NCI-H128 (cell line): ENCODE data around the gene SLC22A17.
"Not testable (repeated sequence)": the region's sequence is repeated elsewhere in the genome, so short reads cannot be mapped to it uniquely, and the experiment has no call there.

Experiments used
- DNase-seq: peaks from one replicate; lab custom pipeline; 2025; ENCODE audit not compliant: unreplicated experiment; lab: John Stamatoyannopoulos, UW

Gene SLC22A17

GRCh38 chr14:23352506-23353432 lies at the start of gene SLC22A17:
SLC22A17 (minus strand) TSS chr14:23352887.
- DNase-seq = peak; percentile 55

DNA sequence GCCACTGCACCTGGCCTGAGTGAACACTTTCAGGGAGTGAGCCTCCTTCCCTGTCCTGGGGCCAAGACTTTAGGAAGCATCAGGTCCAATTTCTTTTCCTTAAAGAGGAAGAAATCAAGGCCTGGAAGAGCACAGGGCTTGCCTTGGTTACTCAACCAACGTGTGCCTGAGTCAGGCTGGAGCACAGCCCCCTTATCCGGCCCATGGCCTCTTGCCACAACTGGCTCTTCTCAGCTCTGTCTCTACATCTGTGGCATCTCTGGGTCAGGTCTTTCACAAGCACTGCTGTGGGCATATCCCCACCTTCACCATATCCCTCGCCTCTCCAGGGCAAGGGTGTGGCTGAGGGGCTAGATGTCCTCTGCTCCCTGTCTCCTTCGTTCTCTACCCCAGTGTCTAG lies 48.6 kb upstream of the SLC22A17 start:
- no peak for DNase-seq

DNA sequence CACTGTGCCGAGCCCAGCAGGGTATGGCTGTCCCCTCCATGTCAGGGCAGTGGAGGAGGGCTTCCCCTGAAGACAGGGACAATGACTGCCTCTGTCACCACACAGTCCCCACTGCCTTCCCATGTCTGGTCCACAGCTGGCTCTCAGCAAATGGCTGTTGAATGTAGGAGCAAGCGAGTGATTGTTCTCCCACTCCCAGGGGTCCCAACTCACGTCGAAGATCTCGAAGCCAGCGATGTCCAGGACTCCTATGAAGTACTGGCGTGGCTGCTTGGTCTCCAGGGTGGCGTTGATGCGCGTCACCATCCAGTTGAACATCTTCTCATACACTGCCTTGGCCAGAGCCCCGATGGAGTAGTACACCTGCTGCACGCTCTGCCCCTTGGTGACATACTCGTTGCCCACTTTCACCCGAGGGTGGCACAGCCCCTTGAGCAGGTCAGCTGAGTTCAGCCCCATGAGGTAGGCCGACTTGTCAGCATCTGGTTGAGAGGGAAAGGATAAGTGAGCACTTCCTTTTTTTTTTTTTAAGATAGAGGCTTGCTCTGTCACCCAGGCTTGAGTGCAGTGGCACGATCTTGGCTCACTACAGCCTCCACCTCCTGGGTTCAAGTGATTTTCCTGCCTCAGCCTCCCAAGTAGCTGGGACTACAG lies 47.9 kb upstream of the SLC22A17 start:
- DNase-seq = not testable (repeated sequence)

DNA sequence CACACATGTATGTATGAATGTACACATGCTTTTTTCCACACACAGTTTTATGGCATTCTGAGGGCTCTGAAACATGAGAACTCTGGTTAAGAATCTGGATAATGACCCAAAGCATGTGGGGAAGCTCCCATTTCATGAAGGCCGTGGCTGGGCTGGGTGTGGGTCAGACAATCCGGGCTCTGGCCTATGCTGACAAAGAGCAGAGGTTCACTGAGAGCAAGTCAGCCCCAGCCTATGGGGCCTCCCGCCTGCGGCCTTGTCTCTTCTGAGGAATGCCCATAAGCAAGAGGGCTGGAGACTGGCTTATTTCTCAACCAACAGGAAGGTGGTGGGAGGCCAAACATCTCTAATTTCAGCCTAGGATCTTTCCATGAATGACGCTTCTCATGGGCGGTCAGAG lies 46.9 kb upstream of the SLC22A17 start:
- DNase-seq = no peak

- no peak for DNase-seq
These were observed 46.4 kb upstream of the SLC22A17 start for GRCh38 chr14:23399136-23399535.

GRCh38 chr14:23398348-23398747 lies 45.7 kb upstream of the SLC22A17 start:
- no peak for DNase-seq

DNA sequence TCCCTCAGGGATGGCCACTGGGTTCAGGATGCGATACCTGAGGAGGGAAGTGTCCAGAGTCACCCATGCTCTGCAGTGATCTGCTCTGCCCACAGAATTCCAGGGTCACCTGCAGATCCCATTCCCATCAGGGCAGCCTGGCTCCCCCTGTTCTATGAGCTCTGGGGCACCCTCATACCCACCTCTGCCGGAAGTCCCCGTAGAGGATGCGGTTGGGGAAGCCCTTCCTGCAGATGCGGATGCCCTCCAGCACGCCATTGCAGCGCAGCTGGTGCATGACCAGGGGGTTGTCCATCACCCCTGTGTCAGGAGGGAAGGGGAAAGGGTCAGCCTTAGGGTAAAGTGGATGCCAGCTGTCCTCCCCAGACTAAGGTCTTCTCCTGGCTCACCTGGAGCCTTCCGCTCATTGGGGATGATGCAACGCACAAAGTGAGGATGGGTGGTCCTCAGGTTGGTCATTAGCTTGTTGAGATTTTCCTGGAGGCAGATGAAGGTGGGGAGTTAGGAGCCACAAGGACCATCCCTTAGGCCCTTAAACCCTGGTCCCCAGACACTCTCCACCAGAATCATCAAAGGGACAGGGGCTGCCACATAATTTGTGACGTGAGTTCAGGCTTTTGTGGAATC lies 44.2 kb upstream of the SLC22A17 start:
- DNase-seq = no peak

GRCh38 chr14:23396126-23396525 lies 43.4 kb upstream of the SLC22A17 start:
- DNase-seq = no peak

DNA sequence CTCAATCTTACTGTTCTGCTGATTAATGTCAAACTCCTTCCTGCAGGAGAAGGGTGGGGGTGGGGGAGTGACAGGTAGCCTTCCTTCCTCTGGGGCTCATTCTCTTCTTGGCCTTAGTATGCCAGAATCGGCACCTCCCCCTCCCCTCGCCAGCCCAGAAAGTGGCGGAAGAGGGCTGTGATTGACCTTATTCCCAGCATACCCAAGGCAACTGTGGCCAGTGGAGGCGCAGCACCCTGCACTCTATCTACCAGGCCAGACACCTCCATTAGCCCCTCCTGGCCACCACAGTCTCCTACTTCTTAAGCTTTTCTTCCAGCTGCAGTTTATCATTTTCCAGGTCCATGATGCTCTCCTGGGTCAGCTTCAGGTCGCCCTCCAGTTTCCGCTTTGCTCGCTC lies 39.9 kb upstream of the SLC22A17 start:
- no peak for DNase-seq

DNA sequence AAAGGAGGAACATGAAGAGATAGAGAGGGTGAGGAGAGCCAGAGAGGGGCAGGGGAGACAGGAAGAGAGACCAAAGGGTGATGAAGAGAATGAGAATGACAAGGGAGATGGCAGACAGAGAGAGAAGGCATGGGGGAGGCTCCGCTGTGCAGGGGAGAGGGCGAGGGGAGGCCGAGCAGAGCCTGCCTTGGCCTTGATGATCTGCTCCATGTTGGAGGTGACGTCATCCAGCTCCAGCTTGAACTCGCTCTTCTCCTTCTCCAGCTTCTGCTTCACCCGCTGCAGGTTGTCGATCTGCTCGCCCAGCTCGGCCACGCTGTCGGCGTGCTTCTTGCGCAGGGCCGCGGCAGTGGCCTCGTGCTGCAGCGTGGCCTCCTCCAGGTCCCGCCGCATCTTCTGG lies 37.2 kb upstream of the SLC22A17 start:
- DNase-seq = not testable (repeated sequence)

DNA sequence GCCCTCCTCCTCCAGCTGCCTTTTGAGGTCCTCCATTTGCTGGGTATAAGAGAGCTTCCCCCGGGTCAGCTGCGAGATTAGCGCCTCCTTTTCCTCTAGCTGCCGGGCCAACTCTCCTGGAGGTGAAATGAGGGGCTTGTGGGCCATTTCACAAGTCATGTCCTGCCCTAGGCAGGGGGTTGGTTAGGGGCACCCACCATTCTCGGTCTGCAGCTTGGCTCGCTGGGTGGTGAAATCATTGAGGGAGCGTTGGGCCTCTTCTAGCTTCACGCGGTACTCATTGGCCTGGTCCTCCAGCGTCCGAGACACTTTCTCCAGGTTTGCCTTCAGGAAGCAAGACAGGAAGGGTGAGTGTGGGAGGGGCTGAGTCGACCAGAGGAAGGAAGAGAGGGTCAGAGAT lies 36.7 kb upstream of the SLC22A17 start:
- DNase-seq = no peak

- no peak for DNase-seq
These were observed 36.3 kb upstream of the SLC22A17 start for GRCh38 chr14:23388996-23389395.

- DNase-seq = no peak
These were observed 35.5 kb upstream of the SLC22A17 start for GRCh38 chr14:23387916-23388882.

DNA sequence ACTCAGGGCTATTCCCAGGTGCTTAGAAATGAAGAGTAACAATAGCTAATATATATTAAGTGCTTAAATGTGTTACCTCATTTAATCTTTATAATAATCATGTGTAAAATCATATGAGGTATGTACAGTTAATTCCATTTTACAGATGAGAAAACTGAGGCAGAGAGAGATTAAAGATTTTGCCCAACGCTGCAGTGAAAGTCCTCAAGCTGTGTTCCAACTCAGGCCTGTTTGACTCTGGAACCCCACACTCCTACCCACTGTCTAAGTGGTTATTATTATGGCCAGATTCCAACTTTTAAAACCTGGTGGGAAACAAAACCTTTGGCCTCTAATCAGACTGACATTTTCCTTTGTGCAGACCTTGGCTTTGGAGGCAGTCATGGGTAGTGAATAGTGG lies 34.3 kb upstream of the SLC22A17 start:
- no peak for DNase-seq

DNA sequence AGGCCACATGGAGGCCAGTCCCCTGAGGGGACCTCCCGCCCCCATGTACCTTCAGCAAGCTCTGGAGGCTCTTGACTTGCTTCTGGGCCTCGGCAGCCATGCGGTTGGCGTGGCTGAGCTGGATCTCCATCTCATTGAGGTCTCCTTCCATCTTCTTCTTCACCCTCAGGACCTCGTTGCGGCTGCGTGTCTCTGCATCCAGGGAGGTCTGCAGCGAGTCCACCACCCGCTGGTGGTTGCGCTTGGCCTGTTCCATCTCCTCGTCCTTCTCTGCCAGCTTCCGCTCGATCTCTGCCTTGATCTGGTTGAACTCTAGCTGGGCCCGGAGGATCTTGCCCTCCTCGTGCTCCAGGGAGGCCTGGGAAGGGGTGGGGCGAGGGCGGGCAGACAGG lies 33.6 kb upstream of the SLC22A17 start:
- DNase-seq = not testable (repeated sequence)

GRCh38 chr14:23385642-23386265 lies 33.1 kb upstream of the SLC22A17 start:
- DNase-seq = no peak

- no peak for DNase-seq
These were observed 32.6 kb upstream of the SLC22A17 start for GRCh38 chr14:23385244-23385641.

DNA sequence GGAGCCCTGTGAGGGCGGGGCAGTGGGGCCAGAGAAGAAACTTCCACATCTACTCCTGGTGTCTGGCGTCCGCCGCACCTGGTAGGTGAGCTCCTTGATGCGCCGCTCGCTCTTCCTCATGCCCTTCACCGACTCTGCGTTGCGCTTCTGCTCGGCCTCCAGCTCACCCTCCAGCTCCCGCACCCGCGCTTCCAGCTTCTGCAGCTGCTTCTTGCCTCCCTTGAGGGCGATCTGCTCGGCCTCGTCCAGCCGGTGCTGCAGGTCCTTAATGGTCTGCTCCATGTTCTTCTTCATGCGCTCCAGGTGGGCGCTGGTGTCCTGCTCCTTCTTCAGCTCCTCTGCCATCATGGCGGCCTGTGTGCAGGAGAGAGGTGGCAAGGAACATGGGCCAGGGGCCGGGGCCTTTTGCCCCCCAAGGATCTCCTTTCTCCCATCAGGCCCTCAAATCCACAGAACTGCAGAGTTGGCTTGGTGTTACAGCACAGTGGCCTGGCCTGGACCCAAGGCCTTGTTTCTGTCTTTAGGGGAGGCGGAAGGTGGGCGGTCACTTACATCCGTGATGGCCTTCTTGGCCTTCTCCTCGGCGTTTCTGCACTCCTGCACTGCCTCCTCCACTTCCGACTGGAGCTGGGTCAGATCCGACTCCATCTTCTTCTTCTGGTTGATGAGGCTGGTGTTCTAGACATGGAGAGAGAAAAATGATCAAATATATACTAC lies 31.8 kb upstream of the SLC22A17 start:
- no peak for DNase-seq

DNA sequence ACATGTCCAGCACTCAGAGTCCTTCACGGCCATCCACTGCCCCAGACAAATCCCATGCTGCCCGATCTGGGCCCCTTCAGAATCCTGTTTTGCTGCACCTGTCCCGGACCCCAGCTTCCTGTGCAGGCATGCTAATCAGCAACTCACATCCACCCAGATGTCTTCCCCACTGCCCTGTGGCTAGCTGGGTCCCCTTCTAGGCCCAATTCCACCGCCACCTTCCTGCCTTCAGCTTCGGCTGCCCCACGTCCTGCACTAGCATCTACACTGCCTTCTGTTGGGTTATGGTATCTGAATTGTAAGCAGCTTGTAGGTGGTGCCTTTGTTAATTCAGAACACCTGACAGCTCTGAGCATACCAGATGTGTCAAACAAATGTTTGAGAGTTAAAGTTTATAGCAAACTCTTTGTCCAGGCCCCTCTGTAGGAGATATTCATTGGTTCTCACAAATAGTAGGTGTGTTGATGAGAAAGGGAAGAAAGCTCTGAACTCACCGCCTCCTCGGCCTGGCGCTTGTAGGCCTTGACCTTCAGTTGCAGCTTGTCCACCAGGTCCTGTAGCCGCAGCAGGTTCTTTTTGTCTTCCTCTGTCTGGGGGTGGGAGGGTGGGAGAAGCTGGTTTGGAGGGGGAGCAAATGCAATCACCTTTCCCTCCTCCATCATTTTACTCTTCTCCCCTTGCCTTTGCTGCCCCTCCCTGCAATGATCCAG lies 30.2 kb upstream of the SLC22A17 start:
- DNase-seq = no peak
